Keratinocyte (primary cell): Measurements from ENCODE around the gene EPHB2.

Experiments
- EZH2 ChIP-seq: IDR thresholded peaks from one replicate; pipeline ENCODE4 v1.6.1; 2012; ENCODE audit warnings: inconsistent platforms, mild to moderate bottlenecking, low read length, moderate library complexity
- TF ChIP-seq, protein P1 (sequence below), 3 experiments: IDR thresholded peaks in 1 of 3; conservative IDR thresholded peaks in 1 of 3; optimal IDR thresholded peaks in 1 of 3; 2 replicates in 2 of 3; 3 replicates in 1 of 3; pipeline versions ENCODE3 to v1.5.1; 2011; ENCODE audit warnings: low read length in 3 of 3, mild to moderate bottlenecking in 3 of 3, moderate library complexity in 2 of 3, control low read depth in 1 of 3, inconsistent platforms in 1 of 3; ENCODE audit not compliant: insufficient read depth in 2 of 3; ENCODE audit errors: extremely low read depth in 1 of 3

GRCh38 chr1:22673486-22674409 is 36.9 kb upstream of the EPHB2 start:
- no peak for TF ChIP-seq EZH2
- TF ChIP-seq, protein P1, sequence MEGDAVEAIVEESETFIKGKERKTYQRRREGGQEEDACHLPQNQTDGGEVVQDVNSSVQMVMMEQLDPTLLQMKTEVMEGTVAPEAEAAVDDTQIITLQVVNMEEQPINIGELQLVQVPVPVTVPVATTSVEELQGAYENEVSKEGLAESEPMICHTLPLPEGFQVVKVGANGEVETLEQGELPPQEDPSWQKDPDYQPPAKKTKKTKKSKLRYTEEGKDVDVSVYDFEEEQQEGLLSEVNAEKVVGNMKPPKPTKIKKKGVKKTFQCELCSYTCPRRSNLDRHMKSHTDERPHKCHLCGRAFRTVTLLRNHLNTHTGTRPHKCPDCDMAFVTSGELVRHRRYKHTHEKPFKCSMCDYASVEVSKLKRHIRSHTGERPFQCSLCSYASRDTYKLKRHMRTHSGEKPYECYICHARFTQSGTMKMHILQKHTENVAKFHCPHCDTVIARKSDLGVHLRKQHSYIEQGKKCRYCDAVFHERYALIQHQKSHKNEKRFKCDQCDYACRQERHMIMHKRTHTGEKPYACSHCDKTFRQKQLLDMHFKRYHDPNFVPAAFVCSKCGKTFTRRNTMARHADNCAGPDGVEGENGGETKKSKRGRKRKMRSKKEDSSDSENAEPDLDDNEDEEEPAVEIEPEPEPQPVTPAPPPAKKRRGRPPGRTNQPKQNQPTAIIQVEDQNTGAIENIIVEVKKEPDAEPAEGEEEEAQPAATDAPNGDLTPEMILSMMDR (optimal IDR thresholded peaks at IDR 0.05 in 1 of 3, IDR thresholded peaks at IDR 0.05 in 1 of 3, conservative IDR thresholded peaks at IDR 0.05 in 1 of 3; ENCODE audit: extremely low read depth in 1 of 3, insufficient read depth in 2 of 3, low read length in 3 of 3): peak; percentile 66 to 72 (median 69)
